ENCODE data around the gene FBXO44.

The FBXO44 gene

GRCh38 chr1:11708554-11709350 is 54.1 kb downstream of the FBXO44 start:
- no peak for DNase-seq (ENCODE audit: low read depth)

GRCh38 chr1:11711490-11711889 is 56.8 kb downstream of the FBXO44 start:
- DNase-seq (ENCODE audit: low read depth): no peak

- no peak for DNase-seq (ENCODE audit: low read depth)
These were observed 57.6 kb downstream of the FBXO44 start for GRCh38 chr1:11712285-11712684.

Data from activated T-helper 1 cell treated with Interleukin-2 at 50 U/mL for 16 hours (primary cell).